NB4 (cell line): ENCODE measurements around the gene CLBA1.

Experiments
- MYC ChIP-seq: IDR thresholded peaks from 2 replicates; pipeline ENCODE4 v1.6.1; 2011; ENCODE audit warnings: low read depth, low read length
- TF ChIP-seq, protein P1 (sequence below): IDR thresholded peaks from one replicate; pipeline ENCODE4 v1.5.1; 2012; ENCODE audit warnings: low read depth, low read length

DNA sequence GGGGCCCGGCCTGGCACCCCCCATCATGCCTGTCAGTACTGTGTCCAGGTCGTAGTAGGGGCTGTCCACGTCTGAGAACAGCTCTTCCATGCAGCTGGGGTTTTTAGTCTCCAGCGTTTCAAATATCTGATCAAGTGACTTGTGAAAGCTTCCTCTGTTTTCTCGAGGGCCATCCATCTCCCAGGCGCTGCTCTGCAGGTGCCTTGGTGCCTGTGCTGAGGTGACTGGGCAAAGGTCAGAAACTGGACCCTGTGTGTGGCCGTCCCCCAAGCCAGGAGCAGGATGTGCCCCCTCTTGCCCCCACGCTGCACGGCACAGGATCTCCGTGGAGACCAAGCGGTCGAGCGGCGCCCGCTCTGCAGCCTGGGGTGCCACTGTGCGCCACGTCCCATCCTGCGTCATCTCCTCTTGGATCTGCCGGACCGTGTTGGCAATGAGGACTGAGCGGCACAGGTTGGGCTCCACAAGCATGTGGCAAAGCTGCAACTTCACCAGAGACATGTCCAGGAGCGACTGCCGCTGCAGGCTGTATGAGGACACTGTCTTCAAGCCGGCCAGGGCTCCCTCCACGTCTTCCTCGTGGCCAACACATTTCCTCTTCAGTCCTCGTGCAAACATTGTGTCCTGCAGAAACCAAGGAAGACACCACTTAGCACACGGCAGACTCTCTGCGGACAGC lies 25.9 kb downstream of the CLBA1 start:
- TF ChIP-seq, protein P1, sequence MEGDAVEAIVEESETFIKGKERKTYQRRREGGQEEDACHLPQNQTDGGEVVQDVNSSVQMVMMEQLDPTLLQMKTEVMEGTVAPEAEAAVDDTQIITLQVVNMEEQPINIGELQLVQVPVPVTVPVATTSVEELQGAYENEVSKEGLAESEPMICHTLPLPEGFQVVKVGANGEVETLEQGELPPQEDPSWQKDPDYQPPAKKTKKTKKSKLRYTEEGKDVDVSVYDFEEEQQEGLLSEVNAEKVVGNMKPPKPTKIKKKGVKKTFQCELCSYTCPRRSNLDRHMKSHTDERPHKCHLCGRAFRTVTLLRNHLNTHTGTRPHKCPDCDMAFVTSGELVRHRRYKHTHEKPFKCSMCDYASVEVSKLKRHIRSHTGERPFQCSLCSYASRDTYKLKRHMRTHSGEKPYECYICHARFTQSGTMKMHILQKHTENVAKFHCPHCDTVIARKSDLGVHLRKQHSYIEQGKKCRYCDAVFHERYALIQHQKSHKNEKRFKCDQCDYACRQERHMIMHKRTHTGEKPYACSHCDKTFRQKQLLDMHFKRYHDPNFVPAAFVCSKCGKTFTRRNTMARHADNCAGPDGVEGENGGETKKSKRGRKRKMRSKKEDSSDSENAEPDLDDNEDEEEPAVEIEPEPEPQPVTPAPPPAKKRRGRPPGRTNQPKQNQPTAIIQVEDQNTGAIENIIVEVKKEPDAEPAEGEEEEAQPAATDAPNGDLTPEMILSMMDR: no peak
- TF ChIP-seq MYC: no peak
